ENCODE results near the gene PGAM5. TPM values are rescaled to one million over a fixed set of nuclear protein-coding genes. Genes with fewer than 3 reads are reported as not detected.

The PGAM5 gene
- total and polyA plus RNA-seq, 3 donors from 2014 or later = 37.2 to 48.0 (median 40.9) TPM

GRCh38 chr12:132708150-132708549 is 2.5 kb upstream of the PGAM5 start:
- H3K4me1 ChIP-seq = peaks cover 13% of the 10 kb centered on the region
- 68 to 75% methylated on average over 2 of the region's 2 CpGs for WGBS, 2 donors
- no peaks in the 10 kb centered on the region for H3K27me3 ChIP-seq
- TF ChIP-seq POLR2A (IDR thresholded peaks at IDR 0.05) = no peak
- no peak for TF ChIP-seq CTCF (IDR thresholded peaks at IDR 0.05)
- H3K27ac ChIP-seq = no peak overlapping the region
- no peaks in the 10 kb centered on the region for H3K9me3 ChIP-seq
- no peak overlapping the region for H3K4me3 ChIP-seq
- H3K36me3 ChIP-seq (ENCODE audit: low read depth, missing control alignments) = no peaks in the 10 kb centered on the region
- intact Hi-C loops (cut with DNase I; ENCODE audit: low total_unique reads) = no loop called here
- no peak for DNase-seq

- 0 to 1% methylated on average over 7 to 23 of the region's 26 CpGs for WGBS, 2 donors
- Histone ChIP-seq H3K4me3 (peak overlapping the region; percentile 81 to 88), H3K27ac (peak overlapping the region; percentile 86 to 88), H3K27me3 (no peaks in the 10 kb centered on the region), H3K9me3 (no peaks in the 10 kb centered on the region), H3K4me1 (peaks cover 13% of the 10 kb centered on the region), H3K36me3 (ENCODE audit: low read depth, missing control alignments) (no peaks in the 10 kb centered on the region)
- intact Hi-C loops (cut with DNase I; ENCODE audit: low total_unique reads) = no loop called here
- TF ChIP-seq POLR2A (IDR thresholded peaks at IDR 0.05) = no peak
- TF ChIP-seq CTCF (IDR thresholded peaks at IDR 0.05) = no peak
- peak; percentile 46 for DNase-seq
Measured at GRCh38 chr12:132710043-132710404, 618 bp upstream of the PGAM5 start.

- Histone ChIP-seq H3K27me3 (no peaks in the 10 kb centered on the region), H3K36me3 (ENCODE audit: low read depth, missing control alignments) (no peaks in the 10 kb centered on the region), H3K27ac (peak overlapping the region; percentile 57 to 88), H3K9me3 (no peaks in the 10 kb centered on the region), H3K4me1 (peaks cover 13% of the 10 kb centered on the region), H3K4me3 (peak overlapping the region; percentile 81 to 88)
- intact Hi-C loops (cut with DNase I; ENCODE audit: low total_unique reads) = no loop called here
- WGBS, 2 donors = 10 to 16% methylated on average over 20 to 31 of the region's 59 CpGs
- TF ChIP-seq POLR2A (IDR thresholded peaks at IDR 0.05) = no peak
- no peak for TF ChIP-seq CTCF (IDR thresholded peaks at IDR 0.05)
- DNase-seq = no peak
Measured at GRCh38 chr12:132711080-132711843, 620 bp downstream of the PGAM5 start.

- Histone ChIP-seq H3K27ac (no peak overlapping the region), H3K4me3 (no peak overlapping the region), H3K4me1 (peaks cover 13% of the 10 kb centered on the region), H3K36me3 (ENCODE audit: low read depth, missing control alignments) (no peaks in the 10 kb centered on the region), H3K27me3 (no peaks in the 10 kb centered on the region), H3K9me3 (no peaks in the 10 kb centered on the region)
- TF ChIP-seq POLR2A (IDR thresholded peaks at IDR 0.05) (no peak), CTCF (IDR thresholded peaks at IDR 0.05) (no peak)
- intact Hi-C loops (cut with DNase I; ENCODE audit: low total_unique reads) = no loop called here
- no peak for DNase-seq
- whole genome bisulfite sequencing, 2 donors = 79 to 84% methylated on average over 2 of the region's 2 CpGs
Measured at GRCh38 chr12:132713123-132713522, 2.5 kb downstream of the PGAM5 start.

GRCh38 chr12:132715874-132716273 is 5.2 kb downstream of the PGAM5 start:
- no peak for TF ChIP-seq POLR2A (IDR thresholded peaks at IDR 0.05)
- H3K4me3 ChIP-seq = no peak overlapping the region
- peaks cover 8% of the 10 kb centered on the region for H3K4me1 ChIP-seq
- DNase-seq = no peak
- no peak overlapping the region for H3K27ac ChIP-seq
- H3K36me3 ChIP-seq (ENCODE audit: low read depth, missing control alignments) = no peaks in the 10 kb centered on the region
- intact Hi-C loops (cut with DNase I; ENCODE audit: low total_unique reads) = no loop called here
- WGBS, 2 donors = 94 to 97% methylated on average over 6 to 9 of the region's 9 CpGs
- H3K9me3 ChIP-seq = no peaks in the 10 kb centered on the region
- no peaks in the 10 kb centered on the region for H3K27me3 ChIP-seq
